HEK293 (cell line): ENCODE data around the gene ABCA3.

ENCODE experiments used
- CTCF ChIA-PET: fragments of 350-600 bp; formaldehyde crosslinking; extraction: SDS; loops from one replicate; lab custom pipeline; 2021; ENCODE audit warnings: antibody characterized with exemption; lab: Yijun Ruan, JAX
- POLR2A ChIA-PET: fragments of 300-600 bp; formaldehyde crosslinking; extraction: SDS; loops from one replicate; lab custom pipeline; 2020; ENCODE audit warnings: antibody characterized with exemption, inconsistent platforms; lab: Yijun Ruan, JAX
- H3K27ac ChIP-seq: fragments of 200-500 bp; sonication (Bioruptor generic); 2 replicates; pipeline ENCODE4 v1.5.1; 2014; ENCODE audit warnings: low read depth, low read length, control low read depth, inconsistent platforms; ENCODE audit errors: extremely low read depth
- H3K36me3 ChIP-seq, 2 experiments: fragments of 200-500 bp in 1 of 2; sonication (Bioruptor generic) in 1 of 2; 1 replicate in 1 of 2; 2 replicates in 1 of 2; pipeline ENCODE4 v1.5.1; 2014 to 2017; ENCODE audit warnings: inconsistent platforms in 2 of 2, low read length in 2 of 2; ENCODE audit not compliant: control insufficient read depth in 2 of 2, insufficient read depth in 1 of 2
- H3K4me1 ChIP-seq: fragments of 200-500 bp; sonication (Bioruptor generic); 2 replicates; pipeline ENCODE4 v1.5.1; 2014; ENCODE audit warnings: mild to moderate bottlenecking, low read length, inconsistent platforms; ENCODE audit not compliant: control insufficient read depth, insufficient read depth
- H3K4me3 ChIP-seq: 2 replicates; pipeline ENCODE4 v1.5.1; 2011; ENCODE audit warnings: low read depth, mild to moderate bottlenecking, control low read depth, low read length, moderate library complexity
- H3K9me3 ChIP-seq: fragments of 200-500 bp; sonication (Bioruptor generic); 2 replicates; pipeline ENCODE4 v1.5.1; 2014; ENCODE audit warnings: low read depth, low read length, inconsistent platforms; ENCODE audit not compliant: control insufficient read depth, insufficient read depth
- BCL6B ChIP-seq: fragments of 450-650 bp; formaldehyde crosslinking; IDR thresholded peaks from 2 replicates; pipeline ENCODE4 v1.5.1; 2017; ENCODE audit warnings: missing biosample characterization, missing genetic modification characterization
- IKZF3 ChIP-seq: fragments of 450-650 bp; IDR thresholded peaks from 2 replicates; pipeline ENCODE4 v1.5.0; 2018; ENCODE audit warnings: missing biosample characterization, mild to moderate bottlenecking, missing genetic modification characterization, moderate library complexity
- PRDM1 ChIP-seq: fragments of 450-650 bp; formaldehyde crosslinking; IDR thresholded peaks from 2 replicates; pipeline ENCODE4; 2016; ENCODE audit warnings: missing biosample characterization, missing genetic modification characterization
- PRDM10 ChIP-seq: fragments of 450-650 bp; formaldehyde crosslinking; IDR thresholded peaks from 2 replicates; pipeline ENCODE4 v1.5.1; 2016; ENCODE audit warnings: missing biosample characterization, missing genetic modification characterization
- PRDM6 ChIP-seq: fragments of 450-650 bp; formaldehyde crosslinking; IDR thresholded peaks from 2 replicates; pipeline ENCODE4 v1.5.1; 2017; ENCODE audit warnings: missing biosample characterization, missing genetic modification characterization
- TSHZ1 ChIP-seq: fragments of 450-650 bp; formaldehyde crosslinking; IDR thresholded peaks from 2 replicates; pipeline ENCODE4 v1.5.1; 2016; ENCODE audit warnings: missing biosample characterization, missing genetic modification characterization, borderline replicate concordance
- ZBTB17 ChIP-seq: fragments of 450-650 bp; formaldehyde crosslinking; IDR thresholded peaks from 2 replicates; pipeline ENCODE4 v1.5.1; 2016; ENCODE audit warnings: missing biosample characterization, missing genetic modification characterization
- ZFHX2 ChIP-seq: fragments of 450-650 bp; formaldehyde crosslinking; conservative IDR thresholded peaks from 2 replicates; pipeline ENCODE4 v1.5.1; 2016; ENCODE audit warnings: missing biosample characterization, missing genetic modification characterization
- ZNF302 ChIP-seq: fragments of 450-650 bp; formaldehyde crosslinking; IDR thresholded peaks from 2 replicates; pipeline ENCODE4 v1.5.1; 2016; ENCODE audit warnings: missing biosample characterization, missing genetic modification characterization, low read depth
- ZNF341 ChIP-seq: fragments of 450-650 bp; formaldehyde crosslinking; IDR thresholded peaks from 2 replicates; pipeline ENCODE4; 2016; ENCODE audit warnings: low read depth, missing biosample characterization, missing genetic modification characterization
- ZNF350 ChIP-seq: fragments of 450-650 bp; formaldehyde crosslinking; IDR thresholded peaks from 2 replicates; pipeline ENCODE4 v1.5.0; 2017; ENCODE audit warnings: missing biosample characterization, mild to moderate bottlenecking, missing genetic modification characterization
- ZNF366 ChIP-seq: fragments of 450-650 bp; formaldehyde crosslinking; conservative IDR thresholded peaks from 2 replicates; pipeline ENCODE4 v1.5.1; 2016; ENCODE audit warnings: missing biosample characterization, missing genetic modification characterization
- ZNF398 ChIP-seq: fragments of 450-650 bp; formaldehyde crosslinking; IDR thresholded peaks from 2 replicates; pipeline ENCODE4 v1.5.1; 2017; ENCODE audit warnings: missing biosample characterization, missing genetic modification characterization
- ZNF692 ChIP-seq: fragments of 450-650 bp; formaldehyde crosslinking; IDR thresholded peaks from 2 replicates; pipeline ENCODE4 v1.5.1; 2016; ENCODE audit warnings: missing biosample characterization, missing genetic modification characterization

Gene ABCA3

GRCh38 chr16:2366660-2367309 lies 26.3 kb upstream of the ABCA3 start (continued):
- TF ChIP-seq ZFHX2 (tag by site-specific recombination), result no peak
- TF ChIP-seq, all 188 proteins: peak for 0

GRCh38 chr16:2365397-2366294 lies 25.1 kb upstream of the ABCA3 start:
- Histone ChIP-seq H3K9me3 (no peaks in the 10 kb centered on the region), H3K27ac (no peak overlapping the region), H3K4me3 (no peak overlapping the region), H3K36me3 (no peaks in the 10 kb centered on the region), H3K4me1 (peaks cover 3% of the 10 kb centered on the region; the same call in 1 of the 2 replicates)
- TF ChIP-seq ZNF302 (tag by site-specific recombination), result no peak
- ChIA-PET POLR2A (no interaction called here), CTCF (no interaction called here)

- Histone ChIP-seq H3K4me3 (no peak overlapping the region), H3K27ac (no peak overlapping the region), H3K36me3 (no peaks in the 10 kb centered on the region), H3K9me3 (no peaks in the 10 kb centered on the region), H3K4me1 (peaks cover 3% of the 10 kb centered on the region; the same call in 1 of the 2 replicates)
- POLR2A ChIA-PET, result no interaction called here
- CTCF ChIA-PET, result no interaction called here
- TF ChIP-seq PRDM1 (tag by site-specific recombination) (0 out of 2 replicates have a peak, but pooled peaks have one; percentile 48), PRDM10 (tag by site-specific recombination) (peak; percentile 99), PRDM6 (tag by site-specific recombination) (peak; percentile 31; the same call in 1 of the 2 replicates), ZNF341 (tag by site-specific recombination) (peak; percentile 79), IKZF3 (tag by site-specific recombination) (0 out of 2 replicates have a peak, but pooled peaks have one; percentile 6), ZBTB17 (tag by site-specific recombination) (peak; percentile 91), ZNF350 (tag by site-specific recombination) (no peak), ZNF692 (0 out of 2 replicates have a peak, but pooled peaks have one; percentile 20), ZNF398 (peak; percentile 56; the same call in 1 of the 2 replicates), TSHZ1 (tag by site-specific recombination) (no peak), ZNF366 (tag by site-specific recombination) (peak; percentile 88), BCL6B (0 out of 2 replicates have a peak, but pooled peaks have one; percentile 17)
These were observed 24.2 kb upstream of the ABCA3 start for GRCh38 chr16:2364638-2365210.
